Left ventricle myocardium inferior (tissue), 1 donor: Measurements from ENCODE around the gene ZSWIM2. TPM values are rescaled to one million over a fixed set of nuclear protein-coding genes. Genes with fewer than 3 reads are reported as not detected.

Experiments
- DNase-seq: peaks from one replicate; pipeline ENCODE4 v3.0.0-alpha.2; 2020
- H3K27ac ChIP-seq: fragments of 200-600 bp; replicated peaks from 2 replicates; pipeline ENCODE4 v1.8.0; 2021
- H3K27me3 ChIP-seq: fragments of 200-600 bp; 2 replicates; pipeline ENCODE4 v1.8.0; 2021; ENCODE audit warnings: low read depth
- H3K36me3 ChIP-seq: fragments of 200-600 bp; 2 replicates; pipeline ENCODE4 v1.8.0; 2021
- H3K4me1 ChIP-seq: fragments of 200-600 bp; 2 replicates; pipeline ENCODE4 v1.8.0; 2021
- H3K4me3 ChIP-seq: fragments of 200-600 bp; 2 replicates; pipeline ENCODE4 v1.8.0; 2021; ENCODE audit warnings: mild to moderate bottlenecking, moderate library complexity
- H3K9me3 ChIP-seq: fragments of 200-600 bp; replicated peaks from 2 replicates; pipeline ENCODE4 v1.8.0; 2021
- intact Hi-C: fragments of 100-400 bp; cut with micrococcal nuclease; formaldehyde crosslinking; loops from one replicate; pipeline ENCODE4 v1.11.0; 2022
- total RNA-seq: library from RNA; stranded (reverse); fragmentation: NEBNext Ultra II Directional; extraction: Animal tissue kit (Norgen Biotek cat#: 25700); gene quantifications from one replicate; pipeline ENCODE4 v1.2.1, GENCODE V29; 2021
- TF ChIP-seq, protein P1 (sequence below): fragments of 200-600 bp; IDR thresholded peaks from 2 replicates; pipeline ENCODE4 v1.8.0; 2021; ENCODE audit warnings: antibody characterized with exemption, mild to moderate bottlenecking, borderline replicate concordance
- donor health status: DM: no; HTN: yes; CAD: no; lungs with severe emphysema.

The ZSWIM2 gene
- total RNA-seq, 1 donor from 2014 or later: not detected

- Histone ChIP-seq H3K4me1 (no peaks in the 10 kb centered on the region), H3K9me3 (no peaks in the 10 kb centered on the region), H3K27me3 (no peaks in the 10 kb centered on the region), H3K4me3 (no peak overlapping the region), H3K36me3 (no peaks in the 10 kb centered on the region), H3K27ac (no peak overlapping the region)
- intact Hi-C loops: no loop called here
- no peak for DNase-seq
- TF ChIP-seq, protein P1, sequence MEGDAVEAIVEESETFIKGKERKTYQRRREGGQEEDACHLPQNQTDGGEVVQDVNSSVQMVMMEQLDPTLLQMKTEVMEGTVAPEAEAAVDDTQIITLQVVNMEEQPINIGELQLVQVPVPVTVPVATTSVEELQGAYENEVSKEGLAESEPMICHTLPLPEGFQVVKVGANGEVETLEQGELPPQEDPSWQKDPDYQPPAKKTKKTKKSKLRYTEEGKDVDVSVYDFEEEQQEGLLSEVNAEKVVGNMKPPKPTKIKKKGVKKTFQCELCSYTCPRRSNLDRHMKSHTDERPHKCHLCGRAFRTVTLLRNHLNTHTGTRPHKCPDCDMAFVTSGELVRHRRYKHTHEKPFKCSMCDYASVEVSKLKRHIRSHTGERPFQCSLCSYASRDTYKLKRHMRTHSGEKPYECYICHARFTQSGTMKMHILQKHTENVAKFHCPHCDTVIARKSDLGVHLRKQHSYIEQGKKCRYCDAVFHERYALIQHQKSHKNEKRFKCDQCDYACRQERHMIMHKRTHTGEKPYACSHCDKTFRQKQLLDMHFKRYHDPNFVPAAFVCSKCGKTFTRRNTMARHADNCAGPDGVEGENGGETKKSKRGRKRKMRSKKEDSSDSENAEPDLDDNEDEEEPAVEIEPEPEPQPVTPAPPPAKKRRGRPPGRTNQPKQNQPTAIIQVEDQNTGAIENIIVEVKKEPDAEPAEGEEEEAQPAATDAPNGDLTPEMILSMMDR: no peak
Observed at GRCh38 chr2:186841940-186842339, 7.0 kb downstream of the ZSWIM2 start.

DNA sequence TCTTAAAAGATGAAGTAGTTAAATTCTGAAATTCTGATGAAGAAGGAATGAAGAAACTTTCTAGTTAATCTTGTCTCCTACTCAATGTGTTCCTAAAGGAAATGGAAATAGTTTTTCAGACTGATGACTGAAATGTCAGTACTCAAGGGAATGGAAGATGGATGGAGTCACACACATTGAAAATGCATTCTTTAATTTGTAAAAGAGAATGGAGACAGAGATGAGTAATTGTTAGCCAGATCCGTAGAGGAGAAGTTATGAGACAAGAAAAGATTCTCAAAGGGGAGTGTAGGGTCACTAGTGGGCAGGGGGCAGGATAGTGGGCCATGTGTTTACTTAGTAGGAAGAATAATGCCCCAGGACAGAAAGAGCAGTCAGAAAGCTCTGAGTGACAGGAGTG lies 13.3 kb downstream of the ZSWIM2 start:
- TF ChIP-seq, protein P1: no peak
- no peaks in the 10 kb centered on the region for H3K4me1 ChIP-seq
- H3K27ac ChIP-seq: no peak overlapping the region
- no peaks in the 10 kb centered on the region for H3K36me3 ChIP-seq
- intact Hi-C loops: no loop called here
- H3K4me3 ChIP-seq: no peak overlapping the region
- H3K27me3 ChIP-seq: no peaks in the 10 kb centered on the region
- DNase-seq: no peak
- no peaks in the 10 kb centered on the region for H3K9me3 ChIP-seq

- intact Hi-C loops: no loop called here
- no peaks in the 10 kb centered on the region for H3K27me3 ChIP-seq
- no peaks in the 10 kb centered on the region for H3K9me3 ChIP-seq
- H3K4me1 ChIP-seq: no peaks in the 10 kb centered on the region
- H3K4me3 ChIP-seq: no peak overlapping the region
- H3K36me3 ChIP-seq: no peaks in the 10 kb centered on the region
- no peak for DNase-seq
- TF ChIP-seq, protein P1: no peak
- H3K27ac ChIP-seq: no peak overlapping the region
Observed at GRCh38 chr2:186827862-186828492, 21.0 kb downstream of the ZSWIM2 start.

DNA sequence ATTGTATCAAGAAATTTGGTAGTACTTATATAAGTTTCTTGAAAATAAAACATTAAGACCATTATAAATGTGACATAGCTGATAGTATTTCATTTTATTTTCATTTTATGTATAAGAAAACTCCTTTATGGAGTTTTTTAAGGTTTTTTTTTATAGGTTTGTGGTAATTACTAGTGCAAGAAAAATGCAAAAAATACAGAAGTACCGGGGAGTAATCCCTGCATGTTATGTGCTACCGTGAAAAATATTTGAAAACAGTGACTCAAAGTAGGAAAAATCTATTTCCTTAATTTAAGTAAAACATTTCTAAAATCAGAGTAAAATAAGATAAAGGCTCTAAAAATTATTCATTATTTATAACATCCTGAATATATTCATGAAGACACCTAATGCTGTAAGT lies 21.6 kb downstream of the ZSWIM2 start:
- no peaks in the 10 kb centered on the region for H3K36me3 ChIP-seq
- H3K4me3 ChIP-seq: no peak overlapping the region
- DNase-seq: no peak
- H3K27ac ChIP-seq: no peak overlapping the region
- intact Hi-C loops: no loop called here
- H3K9me3 ChIP-seq: no peaks in the 10 kb centered on the region
- H3K27me3 ChIP-seq: no peaks in the 10 kb centered on the region
- TF ChIP-seq, protein P1: no peak
- no peaks in the 10 kb centered on the region for H3K4me1 ChIP-seq

DNA sequence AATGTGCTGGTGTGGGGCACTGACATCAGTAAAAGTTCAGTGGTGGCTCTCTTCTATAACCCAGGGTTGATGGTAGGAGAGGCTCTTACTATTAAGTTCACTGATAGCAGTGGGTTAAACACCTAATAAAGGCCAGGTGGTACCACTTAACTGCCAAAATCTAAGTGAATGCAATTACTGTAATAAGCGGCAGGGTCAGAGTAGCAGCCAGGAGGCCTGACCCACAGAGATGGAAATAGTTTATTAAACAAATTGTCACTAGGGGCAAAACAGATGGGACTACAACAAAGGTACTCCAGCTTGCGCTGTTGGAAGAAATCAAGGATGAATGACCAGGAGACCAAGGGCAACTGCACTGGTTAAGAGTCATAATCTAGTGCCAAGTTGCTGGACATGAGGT lies 26.6 kb downstream of the ZSWIM2 start:
- Histone ChIP-seq H3K4me3 (no peak overlapping the region), H3K4me1 (no peaks in the 10 kb centered on the region), H3K36me3 (no peaks in the 10 kb centered on the region), H3K27me3 (no peaks in the 10 kb centered on the region), H3K9me3 (peaks cover 6% of the 10 kb centered on the region), H3K27ac (no peak overlapping the region)
- intact Hi-C loops: no loop called here
- TF ChIP-seq, protein P1: no peak
- no peak for DNase-seq
